IgD-negative memory B cell (primary cell): ENCODE measurements around the gene NOL12. TPM values are rescaled to one million over a fixed set of nuclear protein-coding genes. Genes with fewer than 3 reads are reported as not detected.
A peak's percentile ranks its signal among the peaks of the same experiment; 100 is the strongest.

Source experiments
- H3K27ac Mint-ChIP-seq, 3 donors: one replicate each; pipeline ENCODE4 v1.8.0; 2020 to 2022; ENCODE audit warnings: mild to moderate bottlenecking in 3 of 3, mixed read lengths in 3 of 3, moderate library complexity in 1 of 3
- H3K27me3 Mint-ChIP-seq: one replicate; pipeline ENCODE4 v1.8.0; 2021; ENCODE audit warnings: mixed read lengths
- H3K36me3 Mint-ChIP-seq: one replicate; pipeline ENCODE4 v1.8.0; 2020; ENCODE audit warnings: mild to moderate bottlenecking, mixed read lengths
- H3K4me1 Mint-ChIP-seq, 3 donors: one replicate each; pipeline ENCODE4 v1.8.0; 2020 to 2022; ENCODE audit warnings: mixed read lengths in 3 of 3, mild to moderate bottlenecking in 1 of 3
- H3K4me3 Mint-ChIP-seq, 4 donors: one replicate each; pipeline ENCODE4 v1.8.0; 2020 to 2022; ENCODE audit warnings: mild to moderate bottlenecking in 4 of 4, mixed read lengths in 4 of 4, moderate library complexity in 3 of 4
- H3K9me3 Mint-ChIP-seq, 3 donors: one replicate each; pipeline ENCODE4 v1.8.0; 2020 to 2021; ENCODE audit warnings: mixed read lengths in 3 of 3, mild to moderate bottlenecking in 1 of 3
- polyA plus RNA-seq: library from polyadenylated mRNA; unstranded; fragments of 300-500 nt; fragmentation: Illumina TruSeq; gene quantifications from one replicate; pipeline ENCODE4 v1.2.3, GENCODE V29; 2021

NOL12 gene
- polyA plus RNA-seq, 1 donor from 2014 or later: 47.0 TPM

GRCh38 chr22:37732699-37733607, 46.8 kb downstream of the NOL12 start:
- Mint-ChIP-seq H3K36me3 (no peaks in the 10 kb centered on the region), H3K27ac (no peak overlapping the region), H3K9me3 (no peaks in the 10 kb centered on the region), H3K27me3 (no peaks in the 10 kb centered on the region), H3K4me1 (peaks cover 0 to 1% (median 1%) of the 10 kb centered on the region in 3 donors), H3K4me3 (no peak overlapping the region)

- H3K36me3 Mint-ChIP-seq: peaks cover under 1% of the 10 kb centered on the region
- no peak overlapping the region for H3K27ac Mint-ChIP-seq
- no peak overlapping the region for H3K4me3 Mint-ChIP-seq
These were observed 47.7 kb downstream of the NOL12 start for GRCh38 chr22:37733625-37734401.

DNA sequence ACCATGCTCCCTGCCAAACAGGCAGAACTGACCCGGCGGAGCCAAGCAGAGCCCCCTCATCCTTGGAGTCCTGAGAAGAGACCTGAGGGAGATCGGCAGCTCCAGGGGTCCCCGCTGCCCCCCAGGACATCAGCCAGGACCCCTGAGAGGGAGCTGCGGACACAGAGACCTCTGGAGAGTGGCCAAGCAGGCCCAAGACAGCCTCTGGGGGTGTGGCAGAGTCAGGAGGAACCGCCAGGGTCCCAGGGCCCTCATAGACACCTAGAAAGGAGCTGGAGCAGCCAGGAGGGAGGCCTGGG, 48.2 kb downstream of the NOL12 start:
- H3K36me3 Mint-ChIP-seq: peaks cover 1% of the 10 kb centered on the region
- H3K27ac Mint-ChIP-seq: no peak overlapping the region

More at GRCh38 chr22:37733625-37734401, 47.7 kb downstream of the NOL12 start:
- Mint-ChIP-seq H3K27me3 (no peaks in the 10 kb centered on the region), H3K9me3 (peaks cover 0 to 2% (median 0%) of the 10 kb centered on the region in 3 donors), H3K4me1 (peaks cover 0 to 1% (median 1%) of the 10 kb centered on the region in 3 donors)

GRCh38 chr22:37734964-37735451, 48.9 kb downstream of the NOL12 start:
- Mint-ChIP-seq H3K36me3 (peaks cover 1% of the 10 kb centered on the region), H3K4me1 (peaks cover 0 to 1% (median 1%) of the 10 kb centered on the region in 3 donors), H3K9me3 (peaks cover 0 to 2% (median 0%) of the 10 kb centered on the region in 3 donors), H3K27me3 (no peaks in the 10 kb centered on the region), H3K27ac (no peak overlapping the region), H3K4me3 (no peak overlapping the region)

More for the DNA sequence above, 48.2 kb downstream of the NOL12 start:
- Mint-ChIP-seq H3K9me3 (peaks cover 0 to 2% (median 0%) of the 10 kb centered on the region in 3 donors), H3K4me3 (no peak overlapping the region), H3K4me1 (peaks cover 0 to 1% (median 1%) of the 10 kb centered on the region in 3 donors), H3K27me3 (no peaks in the 10 kb centered on the region)

DNA sequence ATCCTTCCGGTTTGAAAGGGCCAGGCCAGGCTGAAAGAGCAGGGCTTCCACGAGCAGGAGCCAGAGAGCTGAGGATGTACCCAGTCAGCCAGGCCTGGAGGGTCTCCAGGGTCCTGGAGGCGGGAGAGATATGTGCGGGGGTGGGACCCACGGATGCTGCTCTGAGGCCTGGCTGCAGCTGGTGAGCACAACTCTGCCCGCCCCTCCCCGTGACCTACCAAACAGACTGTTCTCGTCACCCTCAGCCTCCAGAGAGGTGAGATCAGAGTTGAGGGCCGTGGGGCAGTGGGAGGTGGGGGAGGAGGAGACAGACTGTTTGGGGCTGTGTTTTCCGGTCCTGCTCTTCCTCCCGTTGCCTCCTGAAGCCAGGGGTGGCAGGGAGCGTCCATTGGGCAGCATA, 52.9 kb downstream of the NOL12 start:
- Mint-ChIP-seq H3K4me3 (peak overlapping the region in 1 of 4 donors; percentile 72), H3K36me3 (peaks cover 1% of the 10 kb centered on the region), H3K27me3 (no peaks in the 10 kb centered on the region), H3K27ac (no peak overlapping the region), H3K4me1 (peaks cover 0 to 2% (median 1%) of the 10 kb centered on the region in 3 donors), H3K9me3 (peaks cover 0 to 2% (median 0%) of the 10 kb centered on the region in 3 donors)

DNA sequence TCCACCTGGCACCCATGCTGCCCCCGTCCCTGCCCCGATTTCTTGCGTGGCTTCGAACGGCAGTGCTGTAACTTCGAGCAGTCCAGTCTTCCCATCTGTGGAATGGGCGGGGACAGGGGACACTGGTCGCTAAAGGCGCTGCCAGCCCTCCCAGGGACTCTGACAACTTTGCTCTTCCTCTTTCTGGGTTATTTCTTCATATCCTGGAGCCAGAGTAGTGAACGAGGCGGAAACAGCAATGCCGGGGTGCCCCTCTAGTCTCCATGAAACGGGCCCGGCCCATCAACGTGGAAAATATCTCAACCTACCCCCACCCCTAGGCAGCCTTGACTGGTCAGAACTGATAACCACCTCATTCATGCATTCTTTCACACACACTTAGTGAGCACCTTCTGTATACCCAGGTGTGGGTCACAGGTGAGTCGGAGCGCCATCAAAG, 53.5 kb downstream of the NOL12 start:
- no peak overlapping the region for H3K27ac Mint-ChIP-seq
- H3K9me3 Mint-ChIP-seq: peaks cover 0 to 2% (median 0%) of the 10 kb centered on the region in 3 donors
- peaks cover 0 to 3% (median 2%) of the 10 kb centered on the region in 3 donors for H3K4me1 Mint-ChIP-seq
- H3K36me3 Mint-ChIP-seq: peaks cover 1% of the 10 kb centered on the region
- no peaks in the 10 kb centered on the region for H3K27me3 Mint-ChIP-seq
- H3K4me3 Mint-ChIP-seq: no peak overlapping the region

- peaks cover 0 to 2% (median 0%) of the 10 kb centered on the region in 3 donors for H3K9me3 Mint-ChIP-seq
- peaks cover 0 to 7% (median 4%) of the 10 kb centered on the region in 3 donors for H3K4me1 Mint-ChIP-seq
- H3K27me3 Mint-ChIP-seq: no peaks in the 10 kb centered on the region
- peak overlapping the region in 1 of 4 donors; percentile 19 for H3K4me3 Mint-ChIP-seq
- H3K36me3 Mint-ChIP-seq: peaks cover 1% of the 10 kb centered on the region
- no peak overlapping the region for H3K27ac Mint-ChIP-seq
These were observed 54.5 kb downstream of the NOL12 start for GRCh38 chr22:37740455-37741311.

DNA sequence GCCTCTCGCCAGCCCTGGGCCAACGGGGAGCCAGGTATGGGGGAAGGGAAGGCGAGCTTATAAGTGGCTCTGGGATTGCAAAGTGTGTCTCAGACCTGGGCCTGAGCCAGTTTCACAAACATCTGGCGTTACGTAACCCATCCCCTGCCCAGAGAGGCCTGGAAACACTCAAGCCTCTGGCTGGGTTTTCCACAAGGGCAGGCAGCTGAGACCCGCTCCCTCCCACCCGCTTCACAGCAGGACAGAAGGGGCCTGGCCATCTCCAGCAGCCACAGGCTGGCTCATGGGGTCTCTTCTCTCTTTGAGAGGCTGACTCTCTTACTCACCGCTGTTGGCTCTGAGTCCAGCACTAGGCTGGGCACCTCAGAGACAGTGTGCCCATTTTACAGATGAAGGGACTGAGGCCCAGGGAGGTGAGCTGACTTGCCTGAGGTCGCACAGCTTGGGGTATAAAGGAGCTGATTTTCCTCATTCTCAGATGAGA, 55.2 kb downstream of the NOL12 start:
- Mint-ChIP-seq H3K4me3 (no peak overlapping the region), H3K36me3 (peaks cover 1% of the 10 kb centered on the region), H3K4me1 (peaks cover 0 to 7% (median 4%) of the 10 kb centered on the region in 3 donors), H3K27ac (no peak overlapping the region), H3K9me3 (peaks cover 0 to 2% (median 0%) of the 10 kb centered on the region in 3 donors), H3K27me3 (no peaks in the 10 kb centered on the region)

DNA sequence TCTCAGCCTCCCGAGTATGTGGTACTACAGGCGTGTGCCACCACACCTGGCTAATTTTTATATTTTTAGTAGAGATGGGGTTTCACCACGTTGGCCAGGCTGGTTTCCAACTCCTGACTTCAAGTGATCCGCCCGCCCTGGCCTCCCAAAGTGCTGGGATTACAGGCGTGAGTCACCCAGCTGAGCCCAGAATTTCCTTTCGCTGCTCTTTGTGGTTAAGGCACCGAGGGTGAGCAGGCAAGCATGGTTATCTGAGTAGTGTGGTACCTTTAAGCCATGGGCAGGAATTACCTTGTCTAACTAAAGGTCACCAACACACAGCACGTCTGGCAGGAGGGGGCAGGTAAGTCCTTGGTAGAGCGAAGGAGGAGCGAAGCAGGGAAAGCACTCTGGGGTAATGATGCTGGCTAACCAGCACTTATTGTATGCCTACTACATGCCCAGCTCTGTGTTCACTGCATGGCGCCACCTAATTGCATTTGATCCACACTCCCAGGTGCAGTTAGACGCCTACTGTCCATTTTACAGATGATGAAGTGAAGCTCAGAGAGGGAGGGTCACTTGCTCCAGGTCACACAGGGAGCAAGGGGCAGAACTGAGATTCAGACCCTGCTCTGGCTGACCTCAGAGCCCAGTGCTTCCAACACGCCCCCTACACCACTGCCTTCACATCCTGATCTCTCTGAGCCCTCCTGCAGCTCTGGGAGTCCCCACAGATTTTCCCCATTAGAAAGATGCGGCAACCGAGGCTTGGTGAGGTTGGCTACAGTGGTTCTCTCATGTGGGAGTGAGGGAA, 56.4 kb downstream of the NOL12 start:
- peaks cover 1% of the 10 kb centered on the region for H3K36me3 Mint-ChIP-seq
- H3K27ac Mint-ChIP-seq: peak overlapping the region in 2 of 3 donors; percentile 28 to 46
- H3K4me3 Mint-ChIP-seq: peak overlapping the region in 2 of 4 donors; percentile 38 to 77
- peaks cover 0 to 2% (median 0%) of the 10 kb centered on the region in 3 donors for H3K9me3 Mint-ChIP-seq
- H3K4me1 Mint-ChIP-seq: peaks cover 0 to 7% (median 6%) of the 10 kb centered on the region in 3 donors
- H3K27me3 Mint-ChIP-seq: no peaks in the 10 kb centered on the region

Other genes with a start within 250 kb of the NOL12 start
- gene MFNG, start 200.0 kb upstream of the NOL12 start, polyA plus RNA-seq: 212 TPM
- not detected for gene CARD10, start 166.9 kb upstream of the NOL12 start, polyA plus RNA-seq
- gene CDC42EP1, start 125.9 kb upstream of the NOL12 start, polyA plus RNA-seq: 0.19 TPM
- gene LGALS2, start 106.3 kb upstream of the NOL12 start, polyA plus RNA-seq: 0.63 TPM
- gene GGA1, start 77.5 kb upstream of the NOL12 start, polyA plus RNA-seq: 31.3 TPM
- 14.7 TPM for gene SH3BP1, start 46.7 kb upstream of the NOL12 start, polyA plus RNA-seq
- 2.4 TPM for gene PDXP, start 27.6 kb upstream of the NOL12 start, polyA plus RNA-seq
- gene LGALS1, start 10.7 kb upstream of the NOL12 start, polyA plus RNA-seq: 314 TPM
- 16.1 TPM for gene TRIOBP, start 10.7 kb downstream of the NOL12 start, polyA plus RNA-seq
- gene GCAT, start 121.6 kb downstream of the NOL12 start, polyA plus RNA-seq: 0.51 TPM
- not detected for gene GALR3, start 137.0 kb downstream of the NOL12 start, polyA plus RNA-seq
- gene ANKRD54, start 158.0 kb downstream of the NOL12 start, polyA plus RNA-seq: 11.3 TPM
- gene EIF3L, start 163.1 kb downstream of the NOL12 start, polyA plus RNA-seq: 344 TPM
- 4.7 TPM for gene MICALL1, start 220.0 kb downstream of the NOL12 start, polyA plus RNA-seq